H9 (cell line): ENCODE measurements around the gene PARPBP. TPM values are rescaled to one million over a fixed set of nuclear protein-coding genes. Genes with fewer than 3 reads are reported as not detected.
"Not testable (repeated sequence)": the region's sequence is repeated elsewhere in the genome, so short reads cannot be mapped to it uniquely, and the experiment has no call there.

Experiments used
- DNase-seq: peaks from one replicate; pipeline ENCODE4 v3.0.0-alpha.2; 2017
- H2AFZ ChIP-seq: one replicate; pipeline ENCODE4 v1.6.1; 2013; ENCODE audit warnings: mild to moderate bottlenecking, low read length, control low read depth, moderate library complexity
- H2AK5ac ChIP-seq: 2 replicates; pipeline ENCODE4 v1.6.1; 2013; ENCODE audit warnings: low read length, control low read depth, mixed read lengths; ENCODE audit not compliant: insufficient read length
- H2BK120ac ChIP-seq: one replicate; pipeline ENCODE4 v1.6.1; 2013; ENCODE audit warnings: low read depth, mild to moderate bottlenecking, low read length, control low read depth, inconsistent platforms; ENCODE audit not compliant: poor library complexity, severe bottlenecking
- H2BK12ac ChIP-seq: 2 replicates; pipeline ENCODE4 v1.6.1; 2013; ENCODE audit warnings: low read length, control low read depth, mixed read lengths, low read depth; ENCODE audit not compliant: insufficient read length
- H2BK15ac ChIP-seq: 2 replicates; pipeline ENCODE4 v1.6.1; 2013; ENCODE audit warnings: low read depth, low read length, control low read depth
- H2BK20ac ChIP-seq: one replicate; pipeline ENCODE4 v1.6.1; 2013; ENCODE audit warnings: low read depth, mild to moderate bottlenecking, low read length, control low read depth, inconsistent platforms; ENCODE audit not compliant: poor library complexity, severe bottlenecking
- H2BK5ac ChIP-seq: 2 replicates; pipeline ENCODE4 v1.6.1; 2013; ENCODE audit warnings: low read length, control low read depth, mixed read lengths; ENCODE audit not compliant: insufficient read length
- H3K14ac ChIP-seq: 2 replicates; pipeline ENCODE4 v1.6.1; 2013; ENCODE audit warnings: low read length, control low read depth; ENCODE audit not compliant: insufficient read depth
- H3K18ac ChIP-seq: 2 replicates; pipeline ENCODE4 v1.6.1; 2013; ENCODE audit warnings: low read depth, mild to moderate bottlenecking, mixed read lengths, low read length, control low read depth; ENCODE audit not compliant: insufficient read length
- H3K23ac ChIP-seq: 2 replicates; pipeline ENCODE4 v1.6.1; 2013; ENCODE audit warnings: low read length, control low read depth, mixed read lengths, low read depth; ENCODE audit not compliant: insufficient read length
- H3K23me2 ChIP-seq: 2 replicates; pipeline ENCODE4 v1.6.1; 2013; ENCODE audit warnings: low read depth, mild to moderate bottlenecking, mixed read lengths, low read length, control low read depth; ENCODE audit not compliant: insufficient read length, poor library complexity, severe bottlenecking
- H3K27ac ChIP-seq: 2 replicates; pipeline ENCODE4 v1.5.1; 2013; ENCODE audit warnings: low read length, control low read depth, mixed read lengths, low read depth; ENCODE audit not compliant: insufficient read length
- H3K27me3 ChIP-seq: 2 replicates; pipeline ENCODE4 v1.6.1; 2013; ENCODE audit warnings: low read length, control low read depth, inconsistent platforms; ENCODE audit not compliant: insufficient read depth
- H3K4ac ChIP-seq: 2 replicates; pipeline ENCODE4 v1.6.1; 2013; ENCODE audit warnings: low read depth, mild to moderate bottlenecking, control low read depth, inconsistent platforms, low read length, moderate library complexity
- H3K4me1 ChIP-seq: 2 replicates; pipeline ENCODE4 v1.6.1; 2013; ENCODE audit warnings: low read length, control low read depth, inconsistent platforms; ENCODE audit not compliant: insufficient read depth
- H3K4me2 ChIP-seq: 2 replicates; pipeline ENCODE4 v1.6.1; 2013; ENCODE audit warnings: low read length, control low read depth, mixed read lengths; ENCODE audit not compliant: insufficient read length, insufficient read depth
- H3K56ac ChIP-seq: 2 replicates; pipeline ENCODE4 v1.6.1; 2013; ENCODE audit warnings: low read depth, mild to moderate bottlenecking, mixed read lengths, low read length, control low read depth; ENCODE audit not compliant: insufficient read length
- H3K79me1 ChIP-seq: 2 replicates; pipeline ENCODE4 v1.6.1; 2013; ENCODE audit warnings: low read depth, mild to moderate bottlenecking, moderate library complexity, low read length, control low read depth, inconsistent platforms; ENCODE audit not compliant: insufficient read depth, poor library complexity, severe bottlenecking
- H3K79me2 ChIP-seq: 2 replicates; pipeline ENCODE4 v1.6.1; 2013; ENCODE audit warnings: low read length, control low read depth, inconsistent platforms; ENCODE audit not compliant: insufficient read depth
- H3K9ac ChIP-seq: 2 replicates; pipeline ENCODE4 v1.6.1; 2013; ENCODE audit warnings: low read length, control low read depth, mixed read lengths; ENCODE audit not compliant: insufficient read length; ENCODE audit errors: extremely low read depth
- H3K9me3 ChIP-seq: one replicate; pipeline ENCODE4 v1.6.1; 2013; ENCODE audit warnings: low read depth, low read length, inconsistent platforms; ENCODE audit not compliant: control insufficient read depth
- H3T11ph ChIP-seq: one replicate; pipeline ENCODE4 v1.6.1; 2013; ENCODE audit warnings: mild to moderate bottlenecking, low read length, control low read depth, inconsistent platforms
- H4K20me1 ChIP-seq: one replicate; pipeline ENCODE4 v1.6.1; 2013; ENCODE audit not compliant: control insufficient read depth, insufficient read length, insufficient read depth
- H4K5ac ChIP-seq: 2 replicates; pipeline ENCODE4 v1.6.1; 2013; ENCODE audit warnings: low read depth, mild to moderate bottlenecking, mixed read lengths, low read length, control low read depth; ENCODE audit not compliant: insufficient read length
- H4K8ac ChIP-seq: replicated peaks from 2 replicates; pipeline ENCODE4 v1.6.1; 2013; ENCODE audit warnings: low read length, control low read depth, mixed read lengths, low read depth; ENCODE audit not compliant: insufficient read length
- H4K91ac ChIP-seq: 2 replicates; pipeline ENCODE4 v1.6.1; 2013; ENCODE audit warnings: low read depth, mild to moderate bottlenecking, moderate library complexity, mixed read lengths, low read length, control low read depth; ENCODE audit not compliant: insufficient read length
- H3K27ac Mint-ChIP-seq, 3 experiments: 2 replicates in 2 of 3; 3 replicates in 1 of 3; pipeline ENCODE4 v1.8.0; 2020 to 2021; ENCODE audit warnings: mixed read lengths in 3 of 3, mild to moderate bottlenecking in 1 of 3, moderate library complexity in 1 of 3
- H3K27me3 Mint-ChIP-seq: 2 replicates; pipeline ENCODE4 v1.8.0; 2021; ENCODE audit warnings: low read depth, mild to moderate bottlenecking, moderate library complexity, mixed read lengths
- H3K36me3 Mint-ChIP-seq, 3 experiments: 2 replicates in 2 of 3; 3 replicates in 1 of 3; pipeline ENCODE4 v1.8.0; 2020 to 2021; ENCODE audit warnings: low read depth in 3 of 3, mixed read lengths in 3 of 3; ENCODE audit not compliant: insufficient read depth in 1 of 3
- H3K4me1 Mint-ChIP-seq, 2 experiments: 2 replicates each; pipeline ENCODE4 v1.8.0; 2020; ENCODE audit warnings: mixed read lengths in 2 of 2
- H3K4me3 Mint-ChIP-seq, 2 experiments: 2 replicates in 1 of 2; 3 replicates in 1 of 2; pipeline ENCODE4 v1.8.0; 2020 to 2021; ENCODE audit warnings: mild to moderate bottlenecking in 2 of 2, mixed read lengths in 2 of 2, moderate library complexity in 1 of 2
- H3K9me3 Mint-ChIP-seq, 2 experiments: 2 replicates in 1 of 2; 3 replicates in 1 of 2; pipeline ENCODE4 v1.8.0; 2020; ENCODE audit warnings: mild to moderate bottlenecking in 2 of 2, mixed read lengths in 2 of 2, moderate library complexity in 1 of 2
- WGBS: extraction: QIAGEN DNeasy Blood & Tissue Kit; methylation state at CpG from one replicate; pipeline ENCODE4 v1.1.7; 2013; ENCODE audit warnings: missing lambda C conversion rate, low lambda C conversion rate, mixed read lengths; ENCODE audit not compliant: insufficient read length; ENCODE audit errors: extremely low coverage; 5-methylcytosine and 5-hydroxymethylcytosine counted together
- long read RNA-seq: library from polyadenylated mRNA; unstranded; transcript quantifications from one replicate; pipeline ENCODE4 v2.0.0, GENCODE V29; 2020
- total RNA-seq: library from RNA; stranded (reverse); gene quantifications from 2 replicates; pipeline ENCODE4 v1.2.1, GENCODE V29; 2021
- TF ChIP-seq, protein P1 (sequence below): fragments of 200-600 bp; sonication (generic); conservative IDR thresholded peaks from 3 replicates; pipeline ENCODE4 v1.8.0; 2021; ENCODE audit warnings: antibody characterized with exemption, mild to moderate bottlenecking

The PARPBP gene
- total RNA-seq = 29.0 and 32.1 TPM in 2 replicates
- long read RNA-seq, transcript PARPBP-201 (11 exons, 3,014 nt) = major isoform, 68 of 317 reads
- long read RNA-seq, transcript PARPBP-203 (11 exons, 1,916 nt) = minor isoform, 5 of 317 reads
- long read RNA-seq, transcript PARPBP-209 (3 exons, 976 nt) = minor isoform, 14 of 317 reads
- long read RNA-seq, partial matches to known transcripts = 34 of 317 reads
- long read RNA-seq, other reads (novel, unspliced or antisense) = 190 of 317 reads

GRCh38 chr12:102119674-102120563, at the start of gene PARPBP, which contains the start of gene NUP37:
Gene PARPBP, plus strand, starts transcription at chr12:102120183. Its CDS starts 3,706 bp downstream, at chr12:102123889.
Gene NUP37, minus strand, starts transcription at chr12:102120114. Its CDS starts 1,596 bp downstream, at chr12:102118518.
- H3K18ac ChIP-seq = peak within 1 kb of the TSS; percentile 35
- Mint-ChIP-seq H3K27ac (peak within 1 kb of the TSS; percentile 92 to 95 (median 93)), H3K27me3 (no peaks in the 10 kb centered on the region), H3K4me3 (peak within 1 kb of the TSS; percentile 89 to 90), H3K9me3 (no peaks in the 10 kb centered on the region), H3K36me3 (peaks cover 6 to 30% (median 26%) of the 10 kb centered on the region in 3 experiments; a peak in 5 of 7 replicates), H3K4me1 (peaks cover 13 to 14% of the 10 kb centered on the region in 2 experiments)
- no peaks in the 10 kb centered on the region for H4K20me1 ChIP-seq
- no peak within 1 kb of the TSS for H2BK12ac ChIP-seq
- no peak within 1 kb of the TSS for H2AFZ ChIP-seq
- peaks cover 15% of the 10 kb centered on the region; the same call in 1 of the 2 replicates for H3K79me2 ChIP-seq
- no peaks in the 10 kb centered on the region for H3K79me1 ChIP-seq
- H3K4ac ChIP-seq = no peak within 1 kb of the TSS
- H3T11ph ChIP-seq = no peak within 1 kb of the TSS
- H3K23ac ChIP-seq = no peak within 1 kb of the TSS
- TF ChIP-seq, protein P1, sequence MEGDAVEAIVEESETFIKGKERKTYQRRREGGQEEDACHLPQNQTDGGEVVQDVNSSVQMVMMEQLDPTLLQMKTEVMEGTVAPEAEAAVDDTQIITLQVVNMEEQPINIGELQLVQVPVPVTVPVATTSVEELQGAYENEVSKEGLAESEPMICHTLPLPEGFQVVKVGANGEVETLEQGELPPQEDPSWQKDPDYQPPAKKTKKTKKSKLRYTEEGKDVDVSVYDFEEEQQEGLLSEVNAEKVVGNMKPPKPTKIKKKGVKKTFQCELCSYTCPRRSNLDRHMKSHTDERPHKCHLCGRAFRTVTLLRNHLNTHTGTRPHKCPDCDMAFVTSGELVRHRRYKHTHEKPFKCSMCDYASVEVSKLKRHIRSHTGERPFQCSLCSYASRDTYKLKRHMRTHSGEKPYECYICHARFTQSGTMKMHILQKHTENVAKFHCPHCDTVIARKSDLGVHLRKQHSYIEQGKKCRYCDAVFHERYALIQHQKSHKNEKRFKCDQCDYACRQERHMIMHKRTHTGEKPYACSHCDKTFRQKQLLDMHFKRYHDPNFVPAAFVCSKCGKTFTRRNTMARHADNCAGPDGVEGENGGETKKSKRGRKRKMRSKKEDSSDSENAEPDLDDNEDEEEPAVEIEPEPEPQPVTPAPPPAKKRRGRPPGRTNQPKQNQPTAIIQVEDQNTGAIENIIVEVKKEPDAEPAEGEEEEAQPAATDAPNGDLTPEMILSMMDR = no peak
- peaks cover 10% of the 10 kb centered on the region for H3K23me2 ChIP-seq
- H3K4me1 ChIP-seq = no peaks in the 10 kb centered on the region
- H2BK120ac ChIP-seq = no peak within 1 kb of the TSS
- H2BK5ac ChIP-seq = no peak within 1 kb of the TSS
- peak within 1 kb of the TSS; percentile 97 for H3K9ac ChIP-seq
- peak within 1 kb of the TSS; percentile 38 for H3K27ac ChIP-seq
- peak within 1 kb of the TSS; percentile 58 for H3K14ac ChIP-seq
- no peaks in the 10 kb centered on the region for H3K9me3 ChIP-seq
- no peak within 1 kb of the TSS for H4K91ac ChIP-seq
- peak; percentile 96 for DNase-seq
- H3K56ac ChIP-seq = no peak within 1 kb of the TSS
- no CpG with 5 or more reads among the region's 62 CpGs for WGBS
- peak within 1 kb of the TSS; percentile 93 for H3K4me2 ChIP-seq
- no peak within 1 kb of the TSS for H4K5ac ChIP-seq
- H2BK15ac ChIP-seq = no peak within 1 kb of the TSS
- H4K8ac ChIP-seq = no peak within 1 kb of the TSS
- H2BK20ac ChIP-seq = no peak within 1 kb of the TSS
- H3K27me3 ChIP-seq = no peaks in the 10 kb centered on the region
- H2AK5ac ChIP-seq = no peak within 1 kb of the TSS

DNA sequence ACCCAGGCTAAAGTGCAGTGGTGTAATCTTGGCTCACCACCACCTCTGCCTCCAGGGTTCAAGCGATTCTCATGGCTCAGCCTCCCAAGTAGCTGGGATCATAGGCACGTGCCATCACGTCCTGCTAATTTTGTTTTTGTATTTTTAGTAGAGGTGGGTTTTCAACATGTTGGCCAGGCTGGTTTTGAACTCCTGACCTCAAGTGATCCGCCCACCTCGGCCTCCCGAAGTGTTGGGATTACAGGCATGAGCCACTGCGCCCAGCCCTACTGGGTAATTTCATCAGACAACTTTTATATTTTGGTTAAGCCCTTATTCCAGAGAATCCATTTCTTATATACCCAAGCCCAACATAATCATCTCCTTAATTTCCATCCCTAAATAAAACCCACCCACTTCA, 47.9 kb upstream of the PARPBP start:
- H3K79me1 ChIP-seq, H2AK5ac ChIP-seq, H3K18ac ChIP-seq, H2BK15ac ChIP-seq, H3K9me3 Mint-ChIP-seq, H3K27ac ChIP-seq, H2BK120ac ChIP-seq, H3K9me3 ChIP-seq, H4K5ac ChIP-seq, H4K20me1 ChIP-seq, H2AFZ ChIP-seq, H3K9ac ChIP-seq, H3K27me3 ChIP-seq, H3K27ac Mint-ChIP-seq, DNase-seq, H3T11ph ChIP-seq, H4K91ac ChIP-seq, H3K23me2 ChIP-seq, H3K56ac ChIP-seq, H2BK20ac ChIP-seq, H3K4me1 Mint-ChIP-seq, H3K4ac ChIP-seq, H3K4me1 ChIP-seq, H3K4me2 ChIP-seq, H2BK5ac ChIP-seq, H3K23ac ChIP-seq, H2BK12ac ChIP-seq, H3K27me3 Mint-ChIP-seq, H3K14ac ChIP-seq, H4K8ac ChIP-seq, H3K4me3 Mint-ChIP-seq, H3K79me2 ChIP-seq: not testable (repeated sequence)
- peaks cover 3 to 22% (median 9%) of the 10 kb centered on the region in 3 experiments; a peak in 5 of 7 replicates for H3K36me3 Mint-ChIP-seq
- WGBS = no CpG with 5 or more reads among the region's 7 CpGs
